GM23248 (cell line): ENCODE results near the gene ST8SIA4. TPM values are rescaled to one million over a fixed set of nuclear protein-coding genes. Genes with fewer than 3 reads are reported as not detected.

Experiments used
- DNase-seq: peaks from one replicate; pipeline ENCODE4 v3.0.0-alpha.2; 2015
- H2AFZ ChIP-seq: fragments of 200-600 bp; sonication (generic); 2 replicates; pipeline ENCODE4 v1.6.1; 2016; ENCODE audit warnings: antibody characterized with exemption
- H3F3A ChIP-seq: fragments of 200-600 bp; sonication (generic); 2 replicates; pipeline ENCODE4 v1.6.1; 2016; ENCODE audit warnings: mild to moderate bottlenecking, antibody characterized with exemption, mixed run types; ENCODE audit not compliant: insufficient read depth
- H3K27ac ChIP-seq: fragments of 200-600 bp; sonication (generic); 2 replicates; pipeline ENCODE4 v1.5.1; 2016; ENCODE audit warnings: mild to moderate bottlenecking
- H3K27me3 ChIP-seq: fragments of 200-600 bp; sonication (generic); replicated peaks from 2 replicates; pipeline ENCODE4 v1.6.1; 2016; ENCODE audit warnings: mild to moderate bottlenecking; ENCODE audit not compliant: insufficient read depth
- H3K36me3 ChIP-seq: fragments of 200-600 bp; sonication (generic); 2 replicates; pipeline ENCODE4 v1.6.1; 2016; ENCODE audit warnings: low read depth, mild to moderate bottlenecking
- H3K4me1 ChIP-seq: fragments of 200-600 bp; sonication (generic); 2 replicates; pipeline ENCODE4 v1.6.1; 2016; ENCODE audit warnings: mild to moderate bottlenecking; ENCODE audit not compliant: insufficient read depth
- H3K4me2 ChIP-seq: fragments of 200-600 bp; sonication (generic); one replicate; pipeline ENCODE4 v1.6.1; 2016; ENCODE audit warnings: mild to moderate bottlenecking; ENCODE audit not compliant: unreplicated experiment
- H3K4me3 ChIP-seq: fragments of 200-600 bp; sonication (generic); 2 replicates; pipeline ENCODE4 v1.5.1; 2016; ENCODE audit warnings: mild to moderate bottlenecking
- H3K79me2 ChIP-seq: fragments of 200-600 bp; sonication (generic); 2 replicates; pipeline ENCODE4 v1.6.1; 2016; ENCODE audit warnings: mild to moderate bottlenecking; ENCODE audit not compliant: insufficient read depth
- H3K9ac ChIP-seq: fragments of 200-600 bp; sonication (generic); 2 replicates; pipeline ENCODE4 v1.6.1; 2016; ENCODE audit warnings: mild to moderate bottlenecking
- H3K9me2 ChIP-seq: fragments of 200-600 bp; sonication (generic); 2 replicates; pipeline ENCODE4 v1.6.1; 2016; ENCODE audit warnings: mixed run types, mild to moderate bottlenecking, moderate library complexity; ENCODE audit not compliant: insufficient read depth
- H3K9me3 ChIP-seq: fragments of 200-600 bp; sonication (generic); one replicate; pipeline ENCODE4 v1.6.1; 2017; ENCODE audit warnings: low read depth
- H4K20me1 ChIP-seq: fragments of 200-600 bp; sonication (generic); 2 replicates; pipeline ENCODE4 v1.6.0; 2016; ENCODE audit not compliant: insufficient read depth
- EZH2 ChIP-seq: fragments of 200-600 bp; sonication (generic); IDR thresholded peaks from 2 replicates; pipeline ENCODE4 v1.6.1; 2018; ENCODE audit warnings: antibody characterized with exemption, mild to moderate bottlenecking; ENCODE audit not compliant: insufficient read depth, poor library complexity, severe bottlenecking
- EZH2phosphoT487 ChIP-seq: fragments of 200-600 bp; sonication (generic); IDR thresholded peaks from 2 replicates; pipeline ENCODE4 v1.6.1; 2018; ENCODE audit warnings: antibody characterized with exemption, moderate library complexity, mild to moderate bottlenecking, low read depth; ENCODE audit not compliant: insufficient read depth
- WGBS, 2 experiments: methylation state at CpG; one replicate each; pipeline ENCODE4 v1.1.6; 2015 to 2017; ENCODE audit warnings: low lambda C conversion rate in 2 of 2, low coverage in 1 of 2; ENCODE audit errors: missing lambda C conversion rate in 2 of 2; 5-methylcytosine and 5-hydroxymethylcytosine counted together
- in situ Hi-C: fragments of 300-500 bp; cut with MboI; formaldehyde crosslinking; loops from 2 replicates; pipeline ENCODE4 v1.15.0; 2020
- polyA plus RNA-seq: library from polyadenylated mRNA; unstranded; fragments of >200 nt; fragmentation: Nextera tagmentation; extraction: Ambion mirVana; gene quantifications from 2 replicates; pipeline ENCODE4 v1.2.1, GENCODE V29; 2016
- total RNA-seq: library from RNA; depleted of rRNA; stranded (reverse); fragments of >200 nt; shearing (Covaris generic); gene quantifications from 2 replicates; pipeline ENCODE4 v1.2.3, GENCODE V29; 2014

Gene ST8SIA4
- total and polyA plus RNA-seq, 2 experiments from 2014 or later = under 0.01 TPM; not detected in 1

DNA sequence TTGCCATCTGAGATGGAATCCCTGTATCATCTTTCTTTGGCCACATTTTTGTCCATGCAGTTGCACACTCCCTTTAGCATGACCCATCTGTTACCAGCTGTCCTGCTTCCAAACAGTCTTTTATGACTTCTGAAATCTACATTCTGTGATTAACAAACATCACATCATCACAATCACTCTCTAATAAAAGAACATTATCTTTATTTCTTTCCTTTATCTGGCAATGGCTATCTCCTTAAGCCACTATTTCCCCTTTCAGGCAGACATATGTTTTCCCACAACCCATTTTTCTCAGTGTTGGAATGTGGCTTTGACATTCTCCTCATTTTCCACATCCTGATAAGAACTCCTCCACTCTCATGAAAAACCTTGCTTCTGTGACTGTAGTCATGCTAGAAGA lies 141.0 kb downstream of the ST8SIA4 start:
- no peaks in the 10 kb centered on the region for H3K27me3 ChIP-seq
- H3K4me3 ChIP-seq = no peak overlapping the region
- TF ChIP-seq EZH2 (no peak), EZH2phosphoT487 (no peak)
- H3K4me1 ChIP-seq = no peaks in the 10 kb centered on the region
- no peak overlapping the region for H2AFZ ChIP-seq
- no peak overlapping the region for H3K27ac ChIP-seq
- no peak for DNase-seq
- in situ Hi-C loops = no loop called here
- no peaks in the 10 kb centered on the region for H3K9me2 ChIP-seq
- no peaks in the 10 kb centered on the region for H3K9me3 ChIP-seq
- H4K20me1 ChIP-seq = no peaks in the 10 kb centered on the region
- H3K79me2 ChIP-seq = no peaks in the 10 kb centered on the region
- H3K36me3 ChIP-seq = no peaks in the 10 kb centered on the region
- no peaks in the 10 kb centered on the region for H3F3A ChIP-seq
- no peak overlapping the region for H3K9ac ChIP-seq
- no peak overlapping the region for H3K4me2 ChIP-seq

DNA sequence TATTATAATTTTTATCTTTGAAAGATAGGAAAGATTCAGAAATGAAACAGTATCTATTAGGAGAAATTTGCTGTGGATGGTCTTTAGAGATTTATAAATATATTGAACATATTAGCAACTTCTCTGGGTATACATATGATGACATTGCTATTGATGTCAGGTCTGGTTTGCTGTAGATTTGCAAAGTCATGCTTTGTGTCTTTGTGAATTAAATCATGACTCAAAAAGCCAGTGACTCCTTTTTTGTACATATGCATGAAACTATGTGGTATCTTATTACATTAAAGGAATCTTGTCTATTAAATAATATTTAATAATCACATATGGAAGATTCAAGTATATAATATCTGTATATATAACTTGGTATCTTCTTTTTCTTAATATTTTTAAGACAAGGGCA lies 141.9 kb downstream of the ST8SIA4 start:
- in situ Hi-C loops = no loop called here
- H3K27me3 ChIP-seq = no peaks in the 10 kb centered on the region
- no peaks in the 10 kb centered on the region for H4K20me1 ChIP-seq
- no peak overlapping the region for H3K4me2 ChIP-seq
- H3K27ac ChIP-seq = no peak overlapping the region
- peak; percentile 25 for DNase-seq
- TF ChIP-seq EZH2 (no peak), EZH2phosphoT487 (no peak)
- no peaks in the 10 kb centered on the region for H3K9me3 ChIP-seq
- no peak overlapping the region for H3K9ac ChIP-seq
- H3F3A ChIP-seq = no peaks in the 10 kb centered on the region
- no peaks in the 10 kb centered on the region for H3K79me2 ChIP-seq
- no peaks in the 10 kb centered on the region for H3K36me3 ChIP-seq
- H3K9me2 ChIP-seq = no peaks in the 10 kb centered on the region
- H3K4me3 ChIP-seq = no peak overlapping the region
- no peak overlapping the region for H2AFZ ChIP-seq
- H3K4me1 ChIP-seq = no peaks in the 10 kb centered on the region

DNA sequence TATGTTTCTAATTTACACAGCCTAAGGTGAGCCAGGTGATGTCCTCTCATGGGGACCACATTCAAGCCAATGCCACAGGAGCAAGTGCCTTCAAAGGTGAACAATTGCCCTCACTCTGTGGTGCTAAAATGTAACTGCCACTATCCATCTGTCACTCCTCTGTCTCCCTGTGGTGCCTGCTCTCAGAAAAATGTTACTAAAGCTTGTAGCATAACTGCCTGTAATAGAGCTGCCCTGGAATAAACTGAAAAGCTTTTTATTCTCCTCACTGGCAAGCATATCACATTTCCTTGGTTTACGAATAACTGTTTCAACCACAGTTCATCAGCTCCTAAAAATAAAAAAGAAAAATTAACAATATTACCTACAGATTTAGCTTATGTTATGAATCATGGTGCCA lies 142.4 kb downstream of the ST8SIA4 start:
- no peaks in the 10 kb centered on the region for H4K20me1 ChIP-seq
- H3K9me3 ChIP-seq = no peaks in the 10 kb centered on the region
- no peak for DNase-seq
- H3K27ac ChIP-seq = no peak overlapping the region
- no peaks in the 10 kb centered on the region for H3K9me2 ChIP-seq
- H3K27me3 ChIP-seq = no peaks in the 10 kb centered on the region
- in situ Hi-C loops = no loop called here
- no peaks in the 10 kb centered on the region for H3K36me3 ChIP-seq
- H3K4me3 ChIP-seq = no peak overlapping the region
- no peak for TF ChIP-seq EZH2phosphoT487
- TF ChIP-seq EZH2 = no peak
- H3K4me1 ChIP-seq = no peaks in the 10 kb centered on the region
- no peak overlapping the region for H2AFZ ChIP-seq
- H3F3A ChIP-seq = no peaks in the 10 kb centered on the region
- 74% methylated on average over 1 of the region's 1 CpG for WGBS, 2 experiments
- no peak overlapping the region for H3K9ac ChIP-seq
- H3K79me2 ChIP-seq = no peaks in the 10 kb centered on the region
- no peak overlapping the region for H3K4me2 ChIP-seq

- H3K27ac ChIP-seq = no peak overlapping the region
- H3K4me1 ChIP-seq = no peaks in the 10 kb centered on the region
- H3K36me3 ChIP-seq = no peaks in the 10 kb centered on the region
- TF ChIP-seq EZH2phosphoT487 = no peak
- TF ChIP-seq EZH2 = no peak
- no peak overlapping the region for H2AFZ ChIP-seq
- WGBS, 2 experiments = 26 to 38% methylated on average over 1 of the region's 1 CpG
- no peak overlapping the region for H3K9ac ChIP-seq
- no peak overlapping the region for H3K4me2 ChIP-seq
- in situ Hi-C loops = no loop called here
- no peak for DNase-seq
- no peaks in the 10 kb centered on the region for H4K20me1 ChIP-seq
- H3F3A ChIP-seq = no peaks in the 10 kb centered on the region
- no peak overlapping the region for H3K4me3 ChIP-seq
- H3K9me3 ChIP-seq = no peaks in the 10 kb centered on the region
- no peaks in the 10 kb centered on the region for H3K9me2 ChIP-seq
- H3K79me2 ChIP-seq = no peaks in the 10 kb centered on the region
- H3K27me3 ChIP-seq = no peaks in the 10 kb centered on the region
Observed at GRCh38 chr5:100758780-100759179, 144.3 kb downstream of the ST8SIA4 start.

DNA sequence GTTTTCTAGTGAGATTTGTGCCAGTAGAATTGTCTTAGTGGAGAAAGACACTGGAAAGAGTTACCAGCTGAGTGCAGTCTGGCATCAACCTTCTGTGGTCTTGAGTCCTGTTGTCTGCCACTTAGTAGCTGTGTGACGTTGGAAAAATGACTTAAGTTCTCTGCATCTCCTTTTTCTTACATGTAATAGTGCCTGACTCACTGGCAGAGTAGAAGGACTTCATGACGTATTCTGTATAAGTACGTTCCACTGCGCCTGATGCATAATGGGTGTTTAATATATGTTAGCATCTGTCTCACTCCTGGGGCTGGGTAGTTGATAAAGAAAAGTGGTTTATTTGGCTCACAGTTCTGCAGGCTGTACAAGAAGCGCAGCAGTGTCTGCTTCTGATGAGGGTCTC lies 144.8 kb downstream of the ST8SIA4 start:
- Histone ChIP-seq H3K27me3 (no peaks in the 10 kb centered on the region), H3K4me1 (no peaks in the 10 kb centered on the region), H3F3A (no peaks in the 10 kb centered on the region), H3K27ac (no peak overlapping the region), H3K36me3 (no peaks in the 10 kb centered on the region), H3K4me3 (no peak overlapping the region), H4K20me1 (no peaks in the 10 kb centered on the region), H2AFZ (no peak overlapping the region), H3K9me3 (no peaks in the 10 kb centered on the region), H3K9me2 (no peaks in the 10 kb centered on the region), H3K9ac (no peak overlapping the region), H3K79me2 (no peaks in the 10 kb centered on the region), H3K4me2 (no peak overlapping the region)
- in situ Hi-C loops = no loop called here
- DNase-seq = no peak
- TF ChIP-seq EZH2 (no peak), EZH2phosphoT487 (no peak)
- 78 to 83% methylated on average over 5 of the region's 5 CpGs for WGBS, 2 experiments
